Measurements from ENCODE around the gene GRIN1. TPM values are rescaled to one million over a fixed set of nuclear protein-coding genes. Genes with fewer than 3 reads are reported as not detected.

Gene GRIN1
- total and polyA plus RNA-seq, 2 of the 13 experiments (the other 11 are each of a cell fraction or from before 2014, with no cell fraction given): 0.13 TPM; not detected in 1

GRCh38 chr9:137205126-137206069 lies 66.4 kb downstream of the GRIN1 start, which contains the start of the genes NDOR1 and TMEM203 (continued):
- TF ChIP-seq AGO2 (optimal IDR thresholded peaks at IDR 0.05; ENCODE audit: low read depth, low read length): peak; percentile 64
- no peak for TF ChIP-seq ZMAT3 (CRISPR knock-in tag; conservative IDR thresholded peaks at IDR 0.05)
- TF ChIP-seq ZMYM3 (CRISPR knock-in tag; IDR thresholded peaks at IDR 0.05): no peak
- TF ChIP-seq ZFP82 (CRISPR knock-in tag; IDR thresholded peaks at IDR 0.05; ENCODE audit: borderline replicate concordance): peak; percentile 62; the same call in 1 of the 2 replicates
- peak; percentile 25; the same call in 1 of the 2 replicates for TF ChIP-seq ZNF691 (CRISPR knock-in tag; IDR thresholded peaks at IDR 0.05; ENCODE audit: borderline replicate concordance, low read depth)
- TF ChIP-seq ETV6 (CRISPR knock-in tag; conservative IDR thresholded peaks at IDR 0.05): no peak
- peak; percentile 67 for TF ChIP-seq IRF9 (CRISPR knock-in tag; IDR thresholded peaks at IDR 0.05; ENCODE audit: borderline replicate concordance)
- TF ChIP-seq POLR2A (IDR thresholded peaks at IDR 0.05; ENCODE audit: insufficient read depth in 1 of 2, low read depth in 2 of 2, low read length in 2 of 2): peak in 1 of 2 experiments; percentile 72; a peak in 2 of 4 replicates
- peak; percentile 57; the same call in 1 of the 2 replicates for TF ChIP-seq ZNF614 (CRISPR knock-in tag; IDR thresholded peaks at IDR 0.05; ENCODE audit: borderline replicate concordance)
- TF ChIP-seq PRPF4 (IDR thresholded peaks at IDR 0.05; ENCODE audit: low read depth, low read length, poor library complexity, severe bottlenecking): no peak
- TF ChIP-seq ZNF121 (CRISPR knock-in tag; IDR thresholded peaks at IDR 0.05): 0 out of 2 replicates have a peak, but pooled peaks have one; percentile 14
- no peak for TF ChIP-seq PLSCR1 (CRISPR knock-in tag; IDR thresholded peaks at IDR 0.05; ENCODE audit: borderline replicate concordance)
- TF ChIP-seq HMG20A (CRISPR knock-in tag; IDR thresholded peaks at IDR 0.05; ENCODE audit: borderline replicate concordance): no peak
- TF ChIP-seq MIER3 (CRISPR knock-in tag; IDR thresholded peaks at IDR 0.05; ENCODE audit: borderline replicate concordance): peak; percentile 48; the same call in 1 of the 2 replicates
- peak; percentile 49; the same call in 1 of the 2 replicates for TF ChIP-seq BCL3 (CRISPR knock-in tag; IDR thresholded peaks at IDR 0.05)
- TF ChIP-seq POGZ (CRISPR knock-in tag; IDR thresholded peaks at IDR 0.05): peak; percentile 70
- peak; percentile 62 for TF ChIP-seq HNRNPLL (IDR thresholded peaks at IDR 0.05; ENCODE audit: low read depth, low read length, poor library complexity, severe bottlenecking)
- TF ChIP-seq XBP1 (CRISPR knock-in tag; IDR thresholded peaks at IDR 0.05): no peak
- TF ChIP-seq PHF5A (CRISPR knock-in tag; IDR thresholded peaks at IDR 0.05; ENCODE audit: low read depth, unreplicated experiment): peak; percentile 27
- 0 out of 2 replicates have a peak, but pooled peaks have one; percentile 29 for TF ChIP-seq SATB2 (CRISPR knock-in tag; IDR thresholded peaks at IDR 0.05)
- TF ChIP-seq ZSCAN25 (CRISPR knock-in tag; IDR thresholded peaks at IDR 0.05): no peak; the same call in 1 of the 2 replicates
- peak; percentile 29; the same call in 1 of the 2 replicates for TF ChIP-seq PITX1 (CRISPR knock-in tag; IDR thresholded peaks at IDR 0.05)
- TF ChIP-seq U2AF1 (optimal IDR thresholded peaks at IDR 0.05; ENCODE audit: low read depth, low read length): no peak
- TF ChIP-seq CBX5 (CRISPR knock-in tag; IDR thresholded peaks at IDR 0.05; ENCODE audit: borderline replicate concordance): 0 out of 2 replicates have a peak, but pooled peaks have one; percentile 64
- peak; percentile 79 for TF ChIP-seq TAF1 (CRISPR knock-in tag; IDR thresholded peaks at IDR 0.05)
- peak; percentile 73; the same call in 1 of the 2 replicates for TF ChIP-seq NFKBIZ (CRISPR knock-in tag; IDR thresholded peaks at IDR 0.05)
- peak; percentile 83 for TF ChIP-seq TGIF2 (CRISPR knock-in tag; IDR thresholded peaks at IDR 0.05)

Data from HepG2 (cell line).